ENCODE results near the gene NCOA7. TPM values are rescaled to one million over a fixed set of nuclear protein-coding genes. Genes with fewer than 3 reads are reported as not detected.
A peak's percentile ranks its signal among the peaks of the same experiment; 100 is the strongest.

The NCOA7 gene
- total and polyA plus RNA-seq, 9 of the 15 experiments (the other 6 are each of a cell fraction or from before 2014, with no cell fraction given) = 5.8 to 14.6 (median 9.3) TPM

DNA sequence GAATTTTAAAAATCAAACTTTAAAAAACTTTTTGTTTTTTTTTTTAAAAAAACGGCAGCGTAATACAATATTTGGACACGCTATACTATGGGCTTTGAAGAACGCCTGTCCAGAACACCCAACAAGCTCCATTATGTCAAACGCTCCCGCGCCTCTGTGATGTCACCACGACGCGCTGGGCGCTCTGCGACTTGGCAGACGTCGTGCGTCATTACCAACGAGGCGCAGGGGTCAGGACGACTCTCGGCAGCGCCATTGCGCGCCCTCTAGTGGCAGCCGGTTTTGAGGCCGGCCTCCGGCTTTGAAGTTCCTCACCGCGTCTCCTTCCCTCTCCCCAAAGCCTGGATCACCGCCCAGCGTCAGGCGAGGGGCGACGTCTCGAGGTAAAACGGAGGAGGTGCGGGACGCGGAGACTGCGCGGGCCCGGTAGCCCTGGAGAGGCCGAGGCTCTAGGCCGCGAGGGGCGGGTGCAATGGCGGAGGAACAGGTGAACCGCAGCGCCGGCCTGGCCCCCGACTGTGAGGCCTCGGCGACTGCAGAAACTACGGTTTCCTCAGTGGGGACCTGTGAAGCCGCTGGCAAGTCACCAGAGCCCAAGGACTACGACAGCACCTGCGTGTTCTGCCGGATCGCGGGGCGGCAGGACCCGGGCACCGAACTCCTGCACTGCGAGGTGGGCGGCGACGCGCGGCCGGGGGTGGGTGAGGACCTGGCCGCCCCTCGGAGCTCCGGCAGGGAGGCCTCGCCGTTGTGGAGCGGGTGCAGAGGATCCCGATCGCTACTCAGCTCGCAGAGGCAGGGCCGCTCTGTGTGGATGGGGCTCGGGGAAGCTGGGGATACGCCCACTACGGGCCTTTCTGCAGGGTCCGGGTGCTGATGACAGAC is 166.0 kb downstream of the NCOA7 start, which contains the start of gene HINT3 (continued):
- TF ChIP-seq, protein P1, sequence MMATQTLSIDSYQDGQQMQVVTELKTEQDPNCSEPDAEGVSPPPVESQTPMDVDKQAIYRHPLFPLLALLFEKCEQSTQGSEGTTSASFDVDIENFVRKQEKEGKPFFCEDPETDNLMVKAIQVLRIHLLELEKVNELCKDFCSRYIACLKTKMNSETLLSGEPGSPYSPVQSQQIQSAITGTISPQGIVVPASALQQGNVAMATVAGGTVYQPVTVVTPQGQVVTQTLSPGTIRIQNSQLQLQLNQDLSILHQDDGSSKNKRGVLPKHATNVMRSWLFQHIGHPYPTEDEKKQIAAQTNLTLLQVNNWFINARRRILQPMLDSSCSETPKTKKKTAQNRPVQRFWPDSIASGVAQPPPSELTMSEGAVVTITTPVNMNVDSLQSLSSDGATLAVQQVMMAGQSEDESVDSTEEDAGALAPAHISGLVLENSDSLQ (IDR thresholded peaks at IDR 0.05) = peak; percentile 74
- peak in 1 of 2 experiments; percentile 97; a peak in 1 of 3 replicates for TF ChIP-seq CBX3 (IDR thresholded peaks at IDR 0.05; ENCODE audit: borderline replicate concordance in 1 of 2, low read length in 2 of 2)
- TF ChIP-seq NFATC3 (IDR thresholded peaks at IDR 0.05) = no peak
- TF ChIP-seq ZNF586 (CRISPR knock-in tag; conservative IDR thresholded peaks at IDR 0.05) = no peak
- TF ChIP-seq CBX5 (IDR thresholded peaks at IDR 0.05; ENCODE audit: borderline replicate concordance, low read depth) = no peak
- TF ChIP-seq, protein P2, sequence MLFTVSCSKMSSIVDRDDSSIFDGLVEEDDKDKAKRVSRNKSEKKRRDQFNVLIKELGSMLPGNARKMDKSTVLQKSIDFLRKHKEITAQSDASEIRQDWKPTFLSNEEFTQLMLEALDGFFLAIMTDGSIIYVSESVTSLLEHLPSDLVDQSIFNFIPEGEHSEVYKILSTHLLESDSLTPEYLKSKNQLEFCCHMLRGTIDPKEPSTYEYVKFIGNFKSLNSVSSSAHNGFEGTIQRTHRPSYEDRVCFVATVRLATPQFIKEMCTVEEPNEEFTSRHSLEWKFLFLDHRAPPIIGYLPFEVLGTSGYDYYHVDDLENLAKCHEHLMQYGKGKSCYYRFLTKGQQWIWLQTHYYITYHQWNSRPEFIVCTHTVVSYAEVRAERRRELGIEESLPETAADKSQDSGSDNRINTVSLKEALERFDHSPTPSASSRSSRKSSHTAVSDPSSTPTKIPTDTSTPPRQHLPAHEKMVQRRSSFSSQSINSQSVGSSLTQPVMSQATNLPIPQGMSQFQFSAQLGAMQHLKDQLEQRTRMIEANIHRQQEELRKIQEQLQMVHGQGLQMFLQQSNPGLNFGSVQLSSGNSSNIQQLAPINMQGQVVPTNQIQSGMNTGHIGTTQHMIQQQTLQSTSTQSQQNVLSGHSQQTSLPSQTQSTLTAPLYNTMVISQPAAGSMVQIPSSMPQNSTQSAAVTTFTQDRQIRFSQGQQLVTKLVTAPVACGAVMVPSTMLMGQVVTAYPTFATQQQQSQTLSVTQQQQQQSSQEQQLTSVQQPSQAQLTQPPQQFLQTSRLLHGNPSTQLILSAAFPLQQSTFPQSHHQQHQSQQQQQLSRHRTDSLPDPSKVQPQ (CRISPR knock-in tag; IDR thresholded peaks at IDR 0.05; ENCODE audit: borderline replicate concordance) = no peak
- TF ChIP-seq HNRNPK (IDR thresholded peaks at IDR 0.05; ENCODE audit: low read depth, low read length, poor library complexity, severe bottlenecking) = no peak
- TF ChIP-seq PML (IDR thresholded peaks at IDR 0.05; ENCODE audit: low read length) = peak; percentile 76
- TF ChIP-seq CBX1 (IDR thresholded peaks at IDR 0.05; ENCODE audit: low read depth) = peak; percentile 87; the same call in 1 of the 2 replicates
- no peak for TF ChIP-seq FOS (IDR thresholded peaks at IDR 0.05; ENCODE audit: extremely low read depth, insufficient read length)
- TF ChIP-seq BRD4 (IDR thresholded peaks at IDR 0.05) = no peak
- TF ChIP-seq, protein P3, sequence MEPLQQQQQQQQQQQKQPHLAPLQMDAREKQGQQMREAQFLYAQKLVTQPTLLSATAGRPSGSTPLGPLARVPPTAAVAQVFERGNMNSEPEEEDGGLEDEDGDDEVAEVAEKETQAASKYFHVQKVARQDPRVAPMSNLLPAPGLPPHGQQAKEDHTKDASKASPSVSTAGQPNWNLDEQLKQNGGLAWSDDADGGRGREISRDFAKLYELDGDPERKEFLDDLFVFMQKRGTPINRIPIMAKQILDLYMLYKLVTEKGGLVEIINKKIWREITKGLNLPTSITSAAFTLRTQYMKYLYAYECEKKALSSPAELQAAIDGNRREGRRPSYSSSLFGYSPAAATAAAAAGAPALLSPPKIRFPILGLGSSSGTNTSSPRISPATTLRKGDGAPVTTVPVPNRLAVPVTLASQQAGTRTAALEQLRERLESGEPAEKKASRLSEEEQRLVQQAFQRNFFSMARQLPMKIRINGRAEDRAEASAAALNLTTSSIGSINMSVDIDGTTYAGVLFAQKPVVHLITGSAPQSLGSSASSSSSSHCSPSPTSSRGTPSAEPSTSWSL (CRISPR knock-in tag; IDR thresholded peaks at IDR 0.05; ENCODE audit: borderline replicate concordance) = no peak
- no peak for TF ChIP-seq ZNF316 (IDR thresholded peaks at IDR 0.05)
- peak; percentile 93 for TF ChIP-seq POLR2G (IDR thresholded peaks at IDR 0.05; ENCODE audit: low read depth, low read length)
- TF ChIP-seq ZNF76 (CRISPR knock-in tag; IDR thresholded peaks at IDR 0.05; ENCODE audit: borderline replicate concordance) = no peak
- 0 out of 2 replicates have a peak, but pooled peaks have one; percentile 28 for TF ChIP-seq MAFK (IDR thresholded peaks at IDR 0.05; ENCODE audit: low read length)
- no peak for TF ChIP-seq SMARCA4 (IDR thresholded peaks at IDR 0.05)
- no peak; the same call in 1 of the 2 replicates for TF ChIP-seq SMARCA5 (IDR thresholded peaks at IDR 0.05)
- no peak; the same call in 1 of the 2 replicates for TF ChIP-seq NR1H2 (CRISPR knock-in tag; IDR thresholded peaks at IDR 0.05)
- no peak for TF ChIP-seq ZNF696 (CRISPR knock-in tag; conservative IDR thresholded peaks at IDR 0.05)
- TF ChIP-seq MTA3 (IDR thresholded peaks at IDR 0.05; ENCODE audit: borderline replicate concordance) = peak; percentile 96
- no peak for TF ChIP-seq ZNF436 (CRISPR knock-in tag; IDR thresholded peaks at IDR 0.05)
- TF ChIP-seq, protein P4, sequence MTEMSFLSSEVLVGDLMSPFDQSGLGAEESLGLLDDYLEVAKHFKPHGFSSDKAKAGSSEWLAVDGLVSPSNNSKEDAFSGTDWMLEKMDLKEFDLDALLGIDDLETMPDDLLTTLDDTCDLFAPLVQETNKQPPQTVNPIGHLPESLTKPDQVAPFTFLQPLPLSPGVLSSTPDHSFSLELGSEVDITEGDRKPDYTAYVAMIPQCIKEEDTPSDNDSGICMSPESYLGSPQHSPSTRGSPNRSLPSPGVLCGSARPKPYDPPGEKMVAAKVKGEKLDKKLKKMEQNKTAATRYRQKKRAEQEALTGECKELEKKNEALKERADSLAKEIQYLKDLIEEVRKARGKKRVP (CRISPR knock-in tag; IDR thresholded peaks at IDR 0.05) = no peak
- TF ChIP-seq GATA2 (CRISPR knock-in tag; IDR thresholded peaks at IDR 0.05) = no peak
